GM18507 (cell line): ENCODE results near the gene RBM48.
"Not testable (repeated sequence)": the region's sequence is repeated elsewhere in the genome, so short reads cannot be mapped to it uniquely, and the experiment has no call there.

ENCODE experiments used
- DNase-seq: peaks from one replicate; pipeline ENCODE4 v3.0.0; 2011; ENCODE audit warnings: low read depth; ENCODE audit not compliant: insufficient read length; ENCODE audit errors: extremely low spot score
- FAIRE-seq: peaks from 2 replicates; lab custom pipeline; 2011; peaks lifted over from hg19 to GRCh38; lab: Jason Lieb, UNC

The RBM48 gene

GRCh38 chr7:92528188-92528957 lies at the start of gene RBM48, which contains the start of gene PEX1:
RBM48 (plus strand) TSS chr7:92528795; CDS start chr7:92528814, 19 bp downstream.
PEX1 (minus strand) TSS chr7:92528520; CDS start chr7:92528435, 85 bp downstream.
- peak; percentile 88 for DNase-seq
- FAIRE-seq = peak; percentile 99

- not testable (repeated sequence) for FAIRE-seq, DNase-seq
Observed at GRCh38 chr7:92479146-92479545, 49.4 kb upstream of the RBM48 start.

DNA sequence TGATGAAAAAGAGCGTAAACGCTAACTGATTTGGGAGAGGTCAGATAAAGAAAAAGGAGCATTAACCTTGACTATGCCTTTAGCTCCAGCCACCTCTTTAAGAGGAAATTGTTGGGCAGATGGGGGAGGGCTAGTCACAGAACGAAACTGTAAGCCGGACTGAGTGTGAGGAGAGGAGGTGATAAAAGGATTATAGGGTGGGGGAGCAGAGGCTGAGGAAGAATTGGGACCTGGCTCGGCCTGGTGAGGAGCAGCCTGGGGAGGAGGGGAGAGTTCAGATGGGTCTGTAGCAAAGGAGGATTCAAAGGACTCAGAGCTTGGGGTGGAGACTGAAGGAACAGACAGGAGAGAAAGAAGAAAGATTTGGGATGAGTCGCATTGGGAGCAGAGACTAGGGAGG lies 45.0 kb upstream of the RBM48 start:
- not testable (repeated sequence) for FAIRE-seq, DNase-seq

DNA sequence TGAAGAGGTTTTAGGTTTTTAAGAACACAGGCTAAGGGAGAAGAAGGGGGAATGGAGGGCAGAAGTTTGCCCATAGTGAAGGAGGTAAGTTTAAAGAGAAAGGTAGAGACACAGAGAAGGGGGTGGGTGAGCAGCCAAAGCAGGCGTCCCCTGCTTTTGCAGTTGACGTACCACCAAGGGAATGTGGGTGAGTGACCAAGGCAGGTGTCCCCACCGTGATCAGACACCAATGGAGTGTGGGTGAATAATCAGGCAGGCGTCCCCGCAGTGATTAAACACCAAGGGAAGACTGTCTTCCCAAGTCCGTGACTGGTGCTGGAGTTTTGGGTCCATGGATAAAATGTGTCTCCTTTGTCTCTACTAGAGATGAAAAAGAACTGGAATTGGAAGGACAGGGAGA lies 44.4 kb upstream of the RBM48 start:
- not testable (repeated sequence) for FAIRE-seq, DNase-seq

DNA sequence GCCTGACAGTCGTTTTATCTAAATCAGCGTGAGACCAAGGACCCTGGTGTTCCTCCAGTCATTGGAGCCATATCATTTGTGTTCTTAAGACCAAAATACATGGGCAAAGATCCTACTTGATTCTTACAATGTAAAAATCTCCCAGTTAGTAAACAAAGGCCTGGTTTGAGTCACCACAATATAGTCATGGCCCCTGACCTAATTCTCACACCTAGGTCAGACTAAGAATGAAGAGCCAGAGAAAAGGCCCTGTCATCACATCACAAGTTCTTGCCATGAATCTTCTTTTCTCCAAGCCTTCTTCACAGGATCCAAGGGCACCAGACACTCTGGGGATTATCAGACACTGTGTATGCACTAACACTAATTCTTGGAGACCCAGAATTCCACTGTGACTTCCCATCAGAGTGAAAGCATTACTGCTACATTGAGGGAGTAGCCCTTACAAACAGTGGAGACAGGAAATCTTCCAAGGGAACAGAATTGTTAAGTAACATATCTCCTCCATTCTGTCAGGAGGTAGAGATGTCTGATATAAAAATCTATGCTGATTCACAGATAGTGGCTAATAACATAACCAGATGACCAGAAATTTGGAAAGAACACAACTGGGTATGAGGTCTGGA lies 43.2 kb upstream of the RBM48 start:
- FAIRE-seq (no peak), DNase-seq (no peak)

DNA sequence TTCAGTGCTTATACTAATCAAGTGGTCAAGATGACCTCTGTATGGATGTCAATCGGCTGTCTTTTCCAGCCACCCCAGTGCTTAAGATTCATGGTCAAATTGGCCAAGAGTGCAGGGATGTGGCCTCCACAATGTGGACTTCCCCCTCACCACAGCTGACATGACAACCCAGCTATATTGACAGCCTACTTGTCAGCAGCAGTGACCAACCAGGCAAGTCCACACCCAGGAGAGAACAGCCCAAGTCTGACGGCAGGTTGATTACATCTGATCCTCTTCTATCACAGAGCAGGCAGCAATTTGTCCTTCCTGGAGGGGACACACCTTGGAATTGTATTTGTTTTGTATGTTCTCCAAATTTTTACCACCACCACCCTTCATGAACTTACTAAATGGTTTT lies 42.6 kb upstream of the RBM48 start:
- FAIRE-seq = no peak
- no peak for DNase-seq

DNA sequence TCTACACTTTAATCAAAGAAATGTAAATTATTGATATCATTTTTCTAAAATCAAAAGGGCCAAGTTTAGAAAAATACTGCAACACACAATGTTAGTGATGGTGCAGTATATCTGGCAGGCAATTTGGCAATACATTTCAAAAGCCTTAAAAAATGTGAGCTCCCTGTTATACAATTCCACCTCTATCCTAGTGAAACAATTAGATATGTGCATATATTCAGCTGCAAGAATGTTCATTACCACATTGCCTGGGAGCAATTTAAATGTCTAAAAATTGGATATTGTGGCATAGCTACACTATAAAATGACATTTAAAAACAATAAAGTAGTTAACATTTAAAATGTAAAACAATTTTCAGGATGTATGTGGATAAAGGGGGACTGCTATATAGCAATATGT lies 40.8 kb upstream of the RBM48 start:
- DNase-seq (no peak), FAIRE-seq (no peak)

DNA sequence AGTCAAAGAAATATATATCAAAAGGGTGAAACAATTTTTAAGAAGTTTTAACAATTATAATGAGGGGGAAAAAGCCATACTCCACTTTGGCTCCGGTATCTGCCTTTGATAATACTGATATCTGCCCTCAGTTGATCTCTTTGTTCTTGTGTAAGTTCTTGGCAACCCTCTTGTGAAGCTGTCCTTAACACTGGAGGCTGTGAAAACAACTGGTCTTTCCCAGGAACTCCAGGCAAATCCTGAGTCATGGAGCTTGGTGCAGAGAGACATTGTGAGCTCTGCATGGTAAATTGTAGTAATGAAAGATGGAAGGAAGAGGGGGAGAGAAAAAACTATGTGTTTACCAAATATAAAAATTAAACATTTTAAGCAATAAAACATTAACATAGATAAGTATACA lies 39.0 kb upstream of the RBM48 start:
- FAIRE-seq = no peak
- no peak for DNase-seq

- FAIRE-seq = no peak
- no peak for DNase-seq
Observed at GRCh38 chr7:92496876-92497275, 31.7 kb upstream of the RBM48 start.

DNA sequence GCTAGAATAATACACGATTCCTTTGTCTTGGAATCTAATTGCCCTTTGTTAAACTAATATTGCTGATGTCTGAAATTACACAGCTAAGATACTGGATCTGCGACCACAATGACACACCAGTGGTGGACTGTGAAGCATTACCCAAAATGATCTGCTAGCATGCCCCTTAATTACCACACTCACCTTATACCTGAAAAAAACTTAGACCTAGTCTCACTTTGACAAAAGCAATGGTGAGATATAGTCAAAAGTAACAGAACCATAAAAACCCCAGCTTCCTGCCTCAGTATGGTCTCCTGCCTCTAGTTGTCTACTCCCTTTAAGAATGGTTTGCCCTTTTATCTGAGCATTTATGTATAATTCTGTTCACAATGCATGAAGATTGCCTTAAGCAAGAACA lies 30.0 kb upstream of the RBM48 start:
- no peak for FAIRE-seq
- DNase-seq = no peak

DNA sequence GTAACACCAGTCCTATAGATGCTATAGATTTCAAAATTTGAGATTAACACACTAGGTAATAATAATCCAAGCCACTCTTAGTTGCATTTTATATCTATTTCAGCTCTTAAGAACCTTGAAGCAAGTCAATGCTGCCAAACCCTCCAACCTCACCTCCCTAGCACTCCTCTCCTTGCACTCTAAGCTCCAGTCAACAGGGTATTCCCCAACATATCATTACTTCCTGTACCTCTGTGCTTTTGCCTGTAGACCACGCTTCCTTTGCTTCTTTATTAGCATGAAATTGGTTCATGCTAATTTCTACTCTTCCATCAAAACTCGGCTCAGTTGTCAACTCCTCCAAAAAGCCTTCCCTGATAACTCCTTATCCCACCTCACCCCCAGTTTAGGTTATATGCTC lies 24.8 kb upstream of the RBM48 start:
- FAIRE-seq (peak; percentile 24), DNase-seq (no peak)

GRCh38 chr7:92504563-92504962 lies 24.0 kb upstream of the RBM48 start:
- DNase-seq = no peak
- FAIRE-seq = no peak

GRCh38 chr7:92506363-92506762 lies 22.2 kb upstream of the RBM48 start:
- no peak for DNase-seq
- FAIRE-seq = no peak

DNA sequence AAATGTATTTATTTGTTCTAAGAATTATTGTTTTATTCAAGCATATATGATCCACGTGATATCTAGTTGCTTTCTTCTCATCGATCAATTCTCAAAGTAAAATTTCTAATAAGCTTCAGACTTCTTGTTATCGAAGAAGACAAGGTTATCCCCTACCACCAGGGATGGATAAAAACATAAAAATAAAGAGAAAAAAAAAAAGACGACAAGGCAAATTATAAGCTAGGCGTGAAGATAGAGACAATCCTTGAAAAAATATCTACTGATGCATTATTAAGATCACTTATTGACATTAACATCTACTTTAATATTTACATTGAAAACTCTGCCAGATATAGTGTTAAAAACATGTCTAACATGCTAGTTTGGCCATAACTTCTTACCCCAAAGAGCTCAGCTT lies 19.6 kb upstream of the RBM48 start:
- no peak for FAIRE-seq
- DNase-seq = no peak

DNA sequence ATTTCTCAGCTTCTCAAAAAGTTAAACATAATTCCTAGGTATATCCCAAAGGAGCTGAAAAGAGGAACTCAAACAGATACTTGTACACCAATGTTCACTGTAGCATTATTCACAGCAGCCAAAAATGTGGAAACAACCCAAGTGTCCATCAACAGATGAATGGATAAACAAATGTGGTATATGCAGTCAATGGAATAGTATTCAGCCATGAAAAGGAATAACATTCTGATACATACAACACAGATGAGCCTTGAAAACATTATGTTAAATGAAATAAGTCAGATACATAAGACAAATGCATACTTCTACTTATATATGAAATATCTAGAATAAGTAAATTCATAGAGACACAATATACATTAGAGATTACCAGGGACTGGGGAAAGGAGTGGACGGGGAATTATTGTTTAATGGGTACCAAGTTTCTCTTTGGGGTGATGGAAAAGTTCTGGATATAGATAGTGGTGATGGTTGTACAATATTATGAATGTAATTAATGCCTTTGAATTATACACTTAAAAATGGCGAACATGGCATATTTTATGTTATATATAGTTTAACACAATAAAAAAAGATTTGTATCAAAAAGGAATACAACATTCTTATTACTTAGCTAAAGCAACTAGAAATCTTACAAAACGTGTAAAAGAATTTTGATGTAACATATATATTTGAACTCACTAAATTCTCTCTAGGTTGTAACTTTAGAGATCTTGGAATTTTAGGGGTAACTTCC lies 15.3 kb upstream of the RBM48 start:
- DNase-seq = no peak
- FAIRE-seq = no peak

DNA sequence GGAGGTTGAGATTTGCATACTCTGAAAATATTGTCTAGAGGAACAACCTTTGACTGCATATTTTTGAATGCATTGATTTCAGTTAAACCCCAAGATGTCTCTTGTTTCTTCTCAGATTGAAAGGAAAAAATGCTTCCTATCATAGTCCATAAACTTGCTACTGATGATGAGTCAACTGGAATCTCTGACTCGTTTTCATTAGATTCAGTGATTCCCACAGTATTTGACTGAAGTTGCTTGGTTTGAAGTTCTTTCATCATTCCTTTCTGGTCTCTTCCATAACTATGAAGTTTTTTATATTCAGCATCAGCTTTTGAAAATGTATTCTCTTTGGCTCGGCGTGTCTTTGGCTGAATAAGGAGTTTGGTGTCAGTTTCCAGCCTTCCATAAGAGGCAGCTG lies 11.0 kb upstream of the RBM48 start:
- no peak for FAIRE-seq
- no peak for DNase-seq

DNA sequence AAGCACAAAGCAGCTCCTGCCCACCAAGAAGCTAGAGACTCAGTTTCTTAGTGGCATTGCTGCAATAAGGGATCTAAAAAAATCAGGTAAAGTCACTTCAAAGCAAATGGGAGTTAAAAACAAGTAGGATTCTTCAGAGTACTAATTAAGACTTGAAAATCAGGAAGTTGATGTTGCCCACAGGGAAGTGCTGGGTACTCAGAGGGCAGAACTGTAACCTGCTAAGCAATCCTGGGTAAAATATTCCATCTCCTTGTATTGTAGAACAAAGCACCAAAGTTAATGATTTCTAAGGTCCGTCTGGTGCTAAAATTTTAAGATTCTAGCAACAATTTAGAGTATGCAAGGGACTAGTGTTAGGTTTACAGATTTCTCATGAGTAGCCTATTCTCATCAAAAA lies 8.6 kb upstream of the RBM48 start:
- peak; percentile 26 for FAIRE-seq
- DNase-seq = no peak

DNA sequence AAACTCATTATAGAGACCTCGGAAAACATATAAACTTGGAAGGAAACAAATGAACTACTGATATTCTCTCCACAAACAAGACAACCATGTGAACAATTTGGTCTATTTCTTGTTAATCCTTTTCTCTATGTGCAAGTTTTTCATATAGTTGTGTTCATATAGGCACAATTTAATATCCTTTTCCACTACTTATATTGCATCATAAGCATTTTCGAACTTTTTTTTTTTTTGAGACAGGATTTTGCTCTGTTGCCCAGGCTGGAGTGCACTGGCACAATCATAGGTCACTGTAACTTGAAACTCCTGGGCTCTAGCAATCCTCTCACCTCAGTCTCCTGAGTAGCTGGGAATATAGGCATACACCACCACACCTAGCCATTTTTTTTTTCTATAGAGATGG lies 5.5 kb upstream of the RBM48 start:
- no peak for DNase-seq
- no peak for FAIRE-seq

DNA sequence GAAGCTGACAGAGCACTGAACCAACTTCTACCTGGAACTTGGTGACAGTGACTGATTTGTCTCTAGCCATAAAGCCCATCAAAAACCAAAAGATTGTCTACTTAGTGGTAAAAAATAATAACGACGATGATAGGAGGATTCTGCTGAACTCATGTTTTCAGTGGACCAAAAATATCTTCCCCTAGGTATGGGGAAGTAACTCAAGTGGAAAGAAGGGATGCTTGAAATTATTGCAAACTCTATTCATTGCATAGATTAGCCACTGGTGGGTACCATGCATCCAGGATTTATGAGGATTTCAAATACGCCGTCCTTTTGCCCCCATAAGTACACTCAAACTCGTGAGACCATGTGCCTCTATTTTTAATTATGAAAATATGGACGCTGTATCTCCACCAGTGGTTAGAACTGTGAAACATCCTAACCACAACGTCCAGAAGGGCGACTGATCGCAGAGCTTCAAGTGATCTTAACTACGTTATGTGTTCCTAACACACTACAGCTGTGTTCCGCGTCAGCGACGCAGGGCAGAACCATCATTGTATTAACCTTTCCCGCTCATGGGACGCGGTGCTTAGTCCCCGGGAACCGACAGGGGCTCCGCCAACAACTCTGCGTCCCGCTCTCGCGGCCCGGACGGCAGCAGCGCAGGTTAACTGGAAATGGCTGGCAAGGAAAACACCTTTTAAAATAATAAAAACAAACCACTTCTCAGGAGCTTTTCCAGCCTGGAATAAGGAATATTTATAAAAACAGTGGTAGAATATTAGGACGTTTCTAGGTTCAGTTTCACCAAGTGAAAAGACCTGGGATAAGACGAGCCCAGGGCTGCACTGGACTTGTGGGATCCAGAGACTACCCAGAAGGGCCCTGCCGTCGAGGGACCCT lies 1.1 kb upstream of the RBM48 start:
- peak; percentile 18 for DNase-seq

DNA sequence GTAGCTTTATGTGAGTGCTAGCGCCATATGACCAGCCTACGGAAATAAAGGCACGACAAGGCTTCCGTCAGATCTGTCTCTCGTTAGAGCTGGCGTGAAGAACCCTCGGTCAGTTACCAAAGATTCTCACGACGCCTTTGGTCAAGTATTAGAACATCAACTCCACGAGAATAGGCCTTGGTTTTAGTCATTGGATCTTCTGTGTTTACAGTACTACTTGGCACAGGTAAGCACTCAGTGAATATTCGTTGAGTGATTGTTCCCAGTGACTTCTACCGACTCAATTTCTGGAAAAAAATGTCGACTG lies 316 bp downstream of the RBM48 start:
- FAIRE-seq (no peak), DNase-seq (no peak)

More for the DNA sequence above, 1.1 kb upstream of the RBM48 start:
- FAIRE-seq = peak; percentile 60
